Measurements from ENCODE around the gene FAM171A2.
"Not testable (repeated sequence)": the region's sequence is repeated elsewhere in the genome, so short reads cannot be mapped to it uniquely, and the experiment has no call there.

FAM171A2 gene

GRCh38 chr17:44346064-44346844, 17.4 kb downstream of the FAM171A2 start:
- no peak for TF ChIP-seq CTCF (IDR thresholded peaks at IDR 0.05; ENCODE audit: unreplicated experiment in 3 of 3)
- Mint-ChIP-seq H3K4me3 (peak overlapping the region; percentile 91 to 97 (median 96)), H3K4me1 (peaks cover 9% of the 10 kb centered on the region), H3K36me3 (ENCODE audit: low read depth) (no peaks in the 10 kb centered on the region), H3K27ac (peak overlapping the region in 1 of 3 experiments; percentile 92), H3K27me3 (ENCODE audit: low read depth) (peaks cover 14% of the 10 kb centered on the region), H3K9me3 (no peaks in the 10 kb centered on the region)

GRCh38 chr17:44345454-44346026, 18.1 kb downstream of the FAM171A2 start:
- H3K27me3 Mint-ChIP-seq (ENCODE audit: low read depth) = peaks cover 14% of the 10 kb centered on the region
- H3K27ac Mint-ChIP-seq = peak overlapping the region; percentile 83 to 92 (median 87)
- peak overlapping the region; percentile 91 to 97 (median 96) for H3K4me3 Mint-ChIP-seq
- peak; percentile 46 to 51 (median 47) for TF ChIP-seq CTCF (IDR thresholded peaks at IDR 0.05; ENCODE audit: unreplicated experiment in 3 of 3)
- peaks cover 16% of the 10 kb centered on the region for H3K4me1 Mint-ChIP-seq
- H3K36me3 Mint-ChIP-seq (ENCODE audit: low read depth) = no peaks in the 10 kb centered on the region
- H3K9me3 Mint-ChIP-seq = no peaks in the 10 kb centered on the region

- Mint-ChIP-seq H3K9me3 (no peaks in the 10 kb centered on the region), H3K36me3 (ENCODE audit: low read depth) (no peaks in the 10 kb centered on the region), H3K27ac (peak within 1 kb of the TSS; percentile 83 to 92 (median 87)), H3K27me3 (ENCODE audit: low read depth) (peaks cover 14% of the 10 kb centered on the region), H3K4me1 (peaks cover 21% of the 10 kb centered on the region), H3K4me3 (peak within 1 kb of the TSS; percentile 91 to 97 (median 96))
- no peak for TF ChIP-seq CTCF (IDR thresholded peaks at IDR 0.05; ENCODE audit: unreplicated experiment in 3 of 3)
These were observed 18.7 kb downstream of the FAM171A2 start, which contains the start of gene GRN for GRCh38 chr17:44344939-44345453. TSS of gene GRN (plus strand) at chr17:44345302. CDS start at chr17:44349165, 3,863 bp downstream.

GRCh38 chr17:44343510-44344209, 20.0 kb downstream of the FAM171A2 start:
- Mint-ChIP-seq H3K9me3 (no peaks in the 10 kb centered on the region), H3K36me3 (ENCODE audit: low read depth) (no peaks in the 10 kb centered on the region), H3K27me3 (ENCODE audit: low read depth) (peaks cover 14% of the 10 kb centered on the region), H3K4me3 (peak overlapping the region in 1 of 3 experiments; percentile 21), H3K4me1 (peaks cover 22% of the 10 kb centered on the region), H3K27ac (peak overlapping the region in 2 of 3 experiments; percentile 40 to 83)
- TF ChIP-seq CTCF (IDR thresholded peaks at IDR 0.05; ENCODE audit: unreplicated experiment in 3 of 3) = no peak

GRCh38 chr17:44340553-44340952, 23.1 kb downstream of the FAM171A2 start:
- H3K9me3 Mint-ChIP-seq; H3K4me3 Mint-ChIP-seq; H3K36me3 Mint-ChIP-seq (ENCODE audit: low read depth): not testable (repeated sequence)
- Mint-ChIP-seq H3K4me1 (peaks cover 38% of the 10 kb centered on the region), H3K27ac (peak overlapping the region in 1 of 3 experiments; percentile 49), H3K27me3 (ENCODE audit: low read depth) (peaks cover 14% of the 10 kb centered on the region)

- TF ChIP-seq CTCF (IDR thresholded peaks at IDR 0.05; ENCODE audit: unreplicated experiment in 3 of 3) = no peak
- Mint-ChIP-seq H3K4me3 (peak overlapping the region in 1 of 3 experiments; percentile 28), H3K4me1 (peaks cover 30% of the 10 kb centered on the region), H3K36me3 (ENCODE audit: low read depth) (no peaks in the 10 kb centered on the region), H3K27ac (peak overlapping the region in 2 of 3 experiments; percentile 27 to 64), H3K9me3 (no peaks in the 10 kb centered on the region), H3K27me3 (ENCODE audit: low read depth) (peaks cover 14% of the 10 kb centered on the region)
These were observed 25.0 kb downstream of the FAM171A2 start for GRCh38 chr17:44338702-44339101.
